K562 (cell line): ENCODE data around the gene GET4. TPM values are rescaled to one million over a fixed set of nuclear protein-coding genes. Genes with fewer than 3 reads are reported as not detected.
A peak's percentile ranks its signal among the peaks of the same experiment; 100 is the strongest.

Experiments used
- ATF6 ChIP-seq: sonication (generic); formaldehyde crosslinking; IDR thresholded peaks from 2 replicates; pipeline ENCODE4 v1.4.0; 2020; ENCODE audit warnings: mild to moderate bottlenecking, missing genetic modification reagents
- ATF7 ChIP-seq: fragments of 450-650 bp; IDR thresholded peaks from 2 replicates; pipeline ENCODE4 v1.7.1; 2014; ENCODE audit warnings: mild to moderate bottlenecking, moderate library complexity
- BRF1 ChIP-seq: IDR thresholded peaks from 3 replicates; pipeline ENCODE4 v1.6.1; 2011; ENCODE audit warnings: borderline replicate concordance, mild to moderate bottlenecking; ENCODE audit not compliant: insufficient read length; ENCODE audit errors: extremely low read depth
- CHD1 ChIP-seq: fragments of 200-600 bp; sonication (generic); IDR thresholded peaks from one replicate; pipeline ENCODE4 v1.6.1; 2012; ENCODE audit warnings: mild to moderate bottlenecking, moderate library complexity, low read length, inconsistent platforms
- FOS ChIP-seq: IDR thresholded peaks from 3 replicates; pipeline ENCODE4 v1.6.1; 2011; ENCODE audit not compliant: insufficient read length; ENCODE audit errors: extremely low read depth
- KDM1A ChIP-seq, 2 experiments: fragments of 450-650 bp; IDR thresholded peaks; 2 replicates each; pipeline ENCODE4 v1.6.1; 2016; ENCODE audit warnings: mild to moderate bottlenecking in 2 of 2
- MYC ChIP-seq, 2 experiments: fragments of 250-450 bp in 1 of 2; sonication (Bioruptor Pico) in 1 of 2; IDR thresholded peaks; 2 replicates each; pipeline versions ENCODE4 v1.5.1 to v1.6.1; 2012 to 2021; ENCODE audit warnings: low read depth in 2 of 2, borderline replicate concordance in 1 of 2, improper control_type of control experiment in 1 of 2, low read length in 1 of 2, mild to moderate bottlenecking in 1 of 2, moderate library complexity in 1 of 2
- NBN ChIP-seq: fragments of 450-650 bp; IDR thresholded peaks from 2 replicates; pipeline ENCODE4 v1.6.1; 2016; ENCODE audit warnings: low read depth, mild to moderate bottlenecking
- NR1H2 ChIP-seq: sonication (generic); formaldehyde crosslinking; IDR thresholded peaks from 2 replicates; pipeline ENCODE4 v1.4.0; 2020; ENCODE audit warnings: mild to moderate bottlenecking, missing genetic modification reagents
- POLR3A ChIP-seq: IDR thresholded peaks from 2 replicates; pipeline ENCODE4 v1.6.1; 2011; ENCODE audit warnings: borderline replicate concordance, mild to moderate bottlenecking, moderate library complexity; ENCODE audit not compliant: insufficient read length, insufficient read depth; ENCODE audit errors: extremely low read depth
- RCOR1 ChIP-seq, 2 experiments: IDR thresholded peaks; 2 replicates each; pipeline ENCODE4 v1.6.1; 2012; ENCODE audit warnings: low read depth in 2 of 2, low read length in 2 of 2, borderline replicate concordance in 1 of 2, improper control_type of control experiment in 1 of 2
- TAF1 ChIP-seq: IDR thresholded peaks from 2 replicates; pipeline ENCODE4 v1.6.1; 2011; ENCODE audit warnings: mild to moderate bottlenecking, low read length, moderate library complexity; ENCODE audit not compliant: insufficient read depth, control insufficient read depth, severe bottlenecking; ENCODE audit errors: extremely low read depth
- ZNF124 ChIP-seq: sonication (generic); formaldehyde crosslinking; IDR thresholded peaks from 2 replicates; pipeline ENCODE4 v1.8.1; 2022; ENCODE audit warnings: missing genetic modification reagents
- ZNF165 ChIP-seq: fragments of 250-450 bp; sonication (Bioruptor Pico); IDR thresholded peaks from 2 replicates; pipeline ENCODE4 v1.4.0; 2020; ENCODE audit warnings: borderline replicate concordance
- ZNF3 ChIP-seq: fragments of 250-450 bp; sonication (Bioruptor Pico); IDR thresholded peaks from 2 replicates; pipeline ENCODE4 v1.5.0; 2021; ENCODE audit warnings: mild to moderate bottlenecking, moderate library complexity
- polyA plus RNA-seq, 8 experiments: library from polyadenylated mRNA; depleted of rRNA in 4 of 8; stranded (reverse) in 5 of 8; unstranded in 3 of 8; fragments of >200 nt; fragmentation: Nextera tagmentation in 2 of 8; fragmentation: Illumina TruSeq in 1 of 8; extraction: Ambion mirVana in 2 of 8; extraction: Trizol in 1 of 8; gene quantifications; 2 replicates each; pipeline versions ENCODE4 v1.2.1 to v1.2.3, GENCODE V29; 2011 to 2014; ENCODE audit warnings: inconsistent platforms in 1 of 8, missing spikeins in 1 of 8
- total RNA-seq, 7 experiments: library from RNA; depleted of rRNA in 6 of 7; stranded (reverse); fragments of >200 nt in 6 of 7; fragmentation: Illumina TruSeq in 2 of 7; extraction: Trizol in 2 of 7; gene quantifications; 2 replicates each; pipeline versions ENCODE4 v1.2.1 to v1.2.3, GENCODE V29; 2011 to 2021; ENCODE audit warnings: low replicate concordance in 1 of 7
- TF ChIP-seq, protein P1 (sequence below): fragments of 450-650 bp; formaldehyde crosslinking; IDR thresholded peaks from 2 replicates; pipeline ENCODE4 v1.4.0; 2022; ENCODE audit warnings: missing genetic modification characterization
- TF ChIP-seq, protein P2 (sequence below): fragments of 200-800 bp; sonication (Bioruptor generic); IDR thresholded peaks from 2 replicates; pipeline ENCODE4 v1.6.1; 2017; ENCODE audit warnings: missing genetic modification characterization, missing compliant biosample characterization
- TF ChIP-seq, protein P3 (sequence below): fragments of 250-450 bp; sonication (Bioruptor Pico); IDR thresholded peaks from 2 replicates; pipeline ENCODE4 v1.5.0; 2020; ENCODE audit warnings: mild to moderate bottlenecking, borderline replicate concordance

GET4 gene
- total and polyA plus RNA-seq, 9 of the 15 experiments (the other 6 are each of a cell fraction or from before 2014, with no cell fraction given), result 0.99 to 122 (median 40.4) TPM

DNA sequence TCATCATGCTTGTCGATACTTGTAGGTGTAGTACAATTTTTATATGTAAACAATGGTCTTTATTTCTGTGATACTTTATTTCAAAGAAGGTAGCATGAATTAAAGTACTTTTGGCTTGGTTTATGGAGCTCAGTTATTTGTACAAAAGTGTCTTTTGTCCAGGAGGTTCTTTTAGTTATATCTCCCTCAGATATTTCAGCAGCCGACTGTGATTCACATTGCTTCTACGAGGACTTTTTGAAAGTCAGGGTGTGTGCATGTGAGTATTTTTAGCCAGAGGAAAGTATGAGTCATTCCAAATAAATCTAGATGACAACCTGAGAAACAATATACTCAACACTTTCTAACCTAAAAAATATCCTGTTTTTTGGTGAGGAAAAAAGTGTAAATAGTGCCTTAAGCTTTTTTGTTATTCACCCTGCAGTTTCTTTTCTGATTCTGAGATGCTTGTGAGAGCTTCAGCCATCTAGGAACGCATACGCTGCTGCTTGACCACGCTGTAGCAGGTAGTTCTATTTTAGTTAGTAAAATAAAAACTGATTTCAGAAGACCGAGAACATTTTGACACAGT lies 44.7 kb upstream of the GET4 start (continued):
- TF ChIP-seq, protein P1, sequence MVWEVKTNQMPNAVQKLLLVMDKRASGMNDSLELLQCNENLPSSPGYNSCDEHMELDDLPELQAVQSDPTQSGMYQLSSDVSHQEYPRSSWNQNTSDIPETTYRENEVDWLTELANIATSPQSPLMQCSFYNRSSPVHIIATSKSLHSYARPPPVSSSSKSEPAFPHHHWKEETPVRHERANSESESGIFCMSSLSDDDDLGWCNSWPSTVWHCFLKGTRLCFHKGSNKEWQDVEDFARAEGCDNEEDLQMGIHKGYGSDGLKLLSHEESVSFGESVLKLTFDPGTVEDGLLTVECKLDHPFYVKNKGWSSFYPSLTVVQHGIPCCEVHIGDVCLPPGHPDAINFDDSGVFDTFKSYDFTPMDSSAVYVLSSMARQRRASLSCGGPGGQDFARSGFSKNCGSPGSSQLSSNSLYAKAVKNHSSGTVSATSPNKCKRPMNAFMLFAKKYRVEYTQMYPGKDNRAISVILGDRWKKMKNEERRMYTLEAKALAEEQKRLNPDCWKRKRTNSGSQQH, result no peak
- TF ChIP-seq ZNF3 (no peak), ZNF165 (CRISPR knock-in tag) (no peak), MYC (IDR thresholded peaks at IDR 0.05; ENCODE audit: low read depth, low read length) (0 out of 2 replicates have a peak, but pooled peaks have one; percentile 46), MYC (CRISPR knock-in tag; IDR thresholded peaks at IDR 0.05; ENCODE audit: borderline replicate concordance, low read depth) (no peak), NR1H2 (CRISPR knock-in tag) (no peak), KDM1A (IDR thresholded peaks at IDR 0.05) (peak; percentile 76 to 87), BRF1 (no peak), CHD1 (no peak), ZNF124 (no peak), TAF1 (no peak), ATF7 (peak; percentile 90), ATF6 (CRISPR knock-in tag) (no peak), RCOR1 (IDR thresholded peaks at IDR 0.05; ENCODE audit: borderline replicate concordance in 1 of 2, low read depth in 2 of 2, low read length in 2 of 2) (peak in 1 of 2 experiments; percentile 87; a peak in 2 of 4 replicates), FOS (peak; percentile 76), NBN (0 out of 2 replicates have a peak, but pooled peaks have one; percentile 55), POLR3A (no peak)
- TF ChIP-seq, protein P2, sequence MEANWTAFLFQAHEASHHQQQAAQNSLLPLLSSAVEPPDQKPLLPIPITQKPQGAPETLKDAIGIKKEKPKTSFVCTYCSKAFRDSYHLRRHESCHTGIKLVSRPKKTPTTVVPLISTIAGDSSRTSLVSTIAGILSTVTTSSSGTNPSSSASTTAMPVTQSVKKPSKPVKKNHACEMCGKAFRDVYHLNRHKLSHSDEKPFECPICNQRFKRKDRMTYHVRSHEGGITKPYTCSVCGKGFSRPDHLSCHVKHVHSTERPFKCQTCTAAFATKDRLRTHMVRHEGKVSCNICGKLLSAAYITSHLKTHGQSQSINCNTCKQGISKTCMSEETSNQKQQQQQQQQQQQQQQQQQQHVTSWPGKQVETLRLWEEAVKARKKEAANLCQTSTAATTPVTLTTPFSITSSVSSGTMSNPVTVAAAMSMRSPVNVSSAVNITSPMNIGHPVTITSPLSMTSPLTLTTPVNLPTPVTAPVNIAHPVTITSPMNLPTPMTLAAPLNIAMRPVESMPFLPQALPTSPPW (CRISPR knock-in tag), result peak; percentile 44; the same call in 1 of the 2 replicates
- TF ChIP-seq, protein P3, sequence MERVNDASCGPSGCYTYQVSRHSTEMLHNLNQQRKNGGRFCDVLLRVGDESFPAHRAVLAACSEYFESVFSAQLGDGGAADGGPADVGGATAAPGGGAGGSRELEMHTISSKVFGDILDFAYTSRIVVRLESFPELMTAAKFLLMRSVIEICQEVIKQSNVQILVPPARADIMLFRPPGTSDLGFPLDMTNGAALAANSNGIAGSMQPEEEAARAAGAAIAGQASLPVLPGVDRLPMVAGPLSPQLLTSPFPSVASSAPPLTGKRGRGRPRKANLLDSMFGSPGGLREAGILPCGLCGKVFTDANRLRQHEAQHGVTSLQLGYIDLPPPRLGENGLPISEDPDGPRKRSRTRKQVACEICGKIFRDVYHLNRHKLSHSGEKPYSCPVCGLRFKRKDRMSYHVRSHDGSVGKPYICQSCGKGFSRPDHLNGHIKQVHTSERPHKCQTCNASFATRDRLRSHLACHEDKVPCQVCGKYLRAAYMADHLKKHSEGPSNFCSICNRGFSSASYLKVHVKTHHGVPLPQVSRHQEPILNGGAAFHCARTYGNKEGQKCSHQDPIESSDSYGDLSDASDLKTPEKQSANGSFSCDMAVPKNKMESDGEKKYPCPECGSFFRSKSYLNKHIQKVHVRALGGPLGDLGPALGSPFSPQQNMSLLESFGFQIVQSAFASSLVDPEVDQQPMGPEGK (CRISPR knock-in tag), result no peak
